T-helper 17 cell (primary cell): ENCODE measurements around the gene PTGER1. TPM values are rescaled to one million over a fixed set of nuclear protein-coding genes. Genes with fewer than 3 reads are reported as not detected.
"Not testable (repeated sequence)": the region's sequence is repeated elsewhere in the genome, so short reads cannot be mapped to it uniquely, and the experiment has no call there.

Experiments used
- ATAC-seq: fragments of 150-1000 bp; cut with Tn5 transposase; 2 replicates; pipeline ENCODE4 v1.10.0; 2021; ENCODE audit warnings: mild to moderate bottlenecking, moderate library complexity
- DNase-seq, 3 donors: peaks; one replicate each; pipeline versions ENCODE4 v3.0.0 to v3.0.0-alpha.2; 2020 to 2021
- H3K9me3 ChIP-seq: one replicate; pipeline ENCODE4 v1.7.0; 2013; ENCODE audit warnings: low read length, mild to moderate bottlenecking; ENCODE audit not compliant: control insufficient read depth, poor library complexity, severe bottlenecking
- H3K27ac Mint-ChIP-seq: one replicate; pipeline ENCODE4 v1.8.0; 2022; ENCODE audit warnings: mild to moderate bottlenecking, moderate library complexity, mixed read lengths
- H3K27me3 Mint-ChIP-seq: one replicate; pipeline ENCODE4 v1.8.0; 2022; ENCODE audit warnings: mixed read lengths
- H3K36me3 Mint-ChIP-seq: one replicate; pipeline ENCODE4 v1.8.0; 2022; ENCODE audit warnings: low read depth, mixed read lengths
- H3K4me1 Mint-ChIP-seq: one replicate; pipeline ENCODE4 v1.8.0; 2022; ENCODE audit warnings: mild to moderate bottlenecking, mixed read lengths
- H3K4me3 Mint-ChIP-seq: one replicate; pipeline ENCODE4 v1.8.0; 2022; ENCODE audit warnings: mild to moderate bottlenecking, moderate library complexity, mixed read lengths
- total RNA-seq, 4 donors: library from RNA in 2 of 4; stranded (reverse) in 2 of 4; gene quantifications; one replicate each; pipeline ENCODE4 v1.2.3 and lab custom pipeline; 2022 to 2026

PTGER1 gene
- total RNA-seq, 2 donors from 2014 or later, result not detected

GRCh38 chr19:14510311-14511228 lies 35.4 kb upstream of the PTGER1 start:
- H3K27me3 Mint-ChIP-seq, result no peaks in the 10 kb centered on the region
- DNase-seq (no peak), ATAC-seq (no peak)
- peak overlapping the region; percentile 99 for H3K27ac Mint-ChIP-seq
- peak overlapping the region; percentile 68 for H3K4me3 Mint-ChIP-seq
- H3K36me3 Mint-ChIP-seq, result peaks cover 4% of the 10 kb centered on the region
- peaks cover 35% of the 10 kb centered on the region for H3K4me1 Mint-ChIP-seq
- H3K9me3 ChIP-seq, result no peaks in the 10 kb centered on the region

DNA sequence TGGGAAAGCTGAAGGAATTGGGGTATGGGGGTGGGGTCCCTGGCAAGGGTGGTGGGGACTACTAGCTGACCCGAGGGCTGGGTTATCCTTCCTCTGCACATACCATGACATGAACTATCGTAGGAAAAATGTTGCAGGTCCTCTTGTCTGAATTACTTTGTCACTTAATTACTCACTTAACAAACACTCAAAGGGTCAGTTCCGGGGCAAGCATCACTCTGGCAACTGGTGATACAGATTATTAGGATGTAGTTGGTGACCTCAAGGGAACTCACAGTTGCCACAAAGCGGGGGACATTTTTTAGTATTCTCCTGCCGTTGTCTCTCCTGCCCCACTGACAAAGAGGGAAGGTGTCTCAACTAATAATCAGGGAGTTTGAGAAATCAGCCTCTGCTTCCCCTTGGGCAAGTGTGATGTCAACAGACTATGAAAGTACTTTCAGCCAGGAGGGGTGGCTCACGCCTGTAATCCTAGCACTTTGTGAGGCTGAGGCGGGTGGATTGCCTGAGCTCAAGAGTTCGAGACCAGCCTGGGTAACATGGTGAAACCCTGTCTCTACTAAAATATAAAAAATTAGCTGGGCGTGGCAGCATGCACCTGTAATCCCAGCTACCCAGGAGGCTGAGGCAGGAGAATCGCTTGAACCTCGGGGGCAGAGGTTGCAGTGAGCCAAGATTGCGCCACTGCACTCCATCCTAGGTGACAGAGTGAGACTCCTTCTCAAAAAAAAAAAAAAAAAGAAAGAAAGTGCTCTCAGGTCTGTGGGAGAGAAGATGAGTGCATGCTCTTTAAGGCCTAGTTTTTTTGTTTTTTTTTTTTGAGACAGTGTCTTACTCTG lies 32.8 kb upstream of the PTGER1 start:
- ATAC-seq (no peak), DNase-seq (no peak)
- peak overlapping the region; percentile 77 for H3K4me3 Mint-ChIP-seq
- peaks cover 43% of the 10 kb centered on the region for H3K4me1 Mint-ChIP-seq
- H3K9me3 ChIP-seq, result no peaks in the 10 kb centered on the region
- H3K36me3 Mint-ChIP-seq, result no peaks in the 10 kb centered on the region
- H3K27ac Mint-ChIP-seq, result peak overlapping the region; percentile 98
- no peaks in the 10 kb centered on the region for H3K27me3 Mint-ChIP-seq

- Mint-ChIP-seq H3K27ac (peak overlapping the region; percentile 98), H3K4me1 (peaks cover 43% of the 10 kb centered on the region), H3K4me3 (peak overlapping the region; percentile 77), H3K27me3 (no peaks in the 10 kb centered on the region), H3K36me3 (no peaks in the 10 kb centered on the region)
- ATAC-seq, result peak; percentile 50
- DNase-seq, result peak; percentile 60 to 71 (median 63)
- H3K9me3 ChIP-seq, result no peaks in the 10 kb centered on the region
Observed at GRCh38 chr19:14505488-14506239, 30.5 kb upstream of the PTGER1 start.

- DNase-seq, H3K9me3 ChIP-seq, H3K36me3 Mint-ChIP-seq, ATAC-seq, H3K27ac Mint-ChIP-seq, H3K4me3 Mint-ChIP-seq, H3K27me3 Mint-ChIP-seq: not testable (repeated sequence)
- H3K4me1 Mint-ChIP-seq, result peaks cover 37% of the 10 kb centered on the region
Observed at GRCh38 chr19:14504575-14504974, 29.4 kb upstream of the PTGER1 start.

DNA sequence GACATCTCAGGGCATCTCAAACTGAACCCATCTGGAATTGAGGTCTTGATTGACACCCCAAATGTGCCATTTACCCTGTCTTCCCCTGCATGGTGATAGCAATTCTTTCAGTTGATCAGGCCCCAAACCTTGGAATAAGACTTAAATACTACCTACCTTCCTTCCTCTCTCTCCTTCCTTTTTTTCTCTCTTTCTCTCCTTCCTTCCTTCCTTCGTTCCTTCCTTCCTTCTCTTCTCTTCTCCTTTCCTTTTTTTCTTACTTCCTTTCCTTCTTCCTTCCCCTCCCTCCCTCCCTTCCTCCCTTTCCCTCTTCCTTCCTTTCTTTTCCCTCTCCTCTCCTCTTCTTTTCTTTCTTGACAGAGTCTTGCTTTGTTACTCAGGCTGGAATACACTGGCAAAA lies 28.1 kb upstream of the PTGER1 start:
- ATAC-seq (no peak), DNase-seq (no peak)
- no peaks in the 10 kb centered on the region for H3K9me3 ChIP-seq
- no peaks in the 10 kb centered on the region for H3K27me3 Mint-ChIP-seq
- H3K4me3 Mint-ChIP-seq, result peak overlapping the region; percentile 21
- no peaks in the 10 kb centered on the region for H3K36me3 Mint-ChIP-seq
- peak overlapping the region; percentile 76 for H3K27ac Mint-ChIP-seq
- peaks cover 32% of the 10 kb centered on the region for H3K4me1 Mint-ChIP-seq

- Mint-ChIP-seq H3K27me3 (no peaks in the 10 kb centered on the region), H3K4me1 (peaks cover 30% of the 10 kb centered on the region), H3K27ac (peak overlapping the region; percentile 76), H3K4me3 (no peak overlapping the region), H3K36me3 (no peaks in the 10 kb centered on the region)
- DNase-seq (no peak), ATAC-seq (no peak)
- no peaks in the 10 kb centered on the region for H3K9me3 ChIP-seq
Observed at GRCh38 chr19:14502334-14503092, 27.4 kb upstream of the PTGER1 start.

DNA sequence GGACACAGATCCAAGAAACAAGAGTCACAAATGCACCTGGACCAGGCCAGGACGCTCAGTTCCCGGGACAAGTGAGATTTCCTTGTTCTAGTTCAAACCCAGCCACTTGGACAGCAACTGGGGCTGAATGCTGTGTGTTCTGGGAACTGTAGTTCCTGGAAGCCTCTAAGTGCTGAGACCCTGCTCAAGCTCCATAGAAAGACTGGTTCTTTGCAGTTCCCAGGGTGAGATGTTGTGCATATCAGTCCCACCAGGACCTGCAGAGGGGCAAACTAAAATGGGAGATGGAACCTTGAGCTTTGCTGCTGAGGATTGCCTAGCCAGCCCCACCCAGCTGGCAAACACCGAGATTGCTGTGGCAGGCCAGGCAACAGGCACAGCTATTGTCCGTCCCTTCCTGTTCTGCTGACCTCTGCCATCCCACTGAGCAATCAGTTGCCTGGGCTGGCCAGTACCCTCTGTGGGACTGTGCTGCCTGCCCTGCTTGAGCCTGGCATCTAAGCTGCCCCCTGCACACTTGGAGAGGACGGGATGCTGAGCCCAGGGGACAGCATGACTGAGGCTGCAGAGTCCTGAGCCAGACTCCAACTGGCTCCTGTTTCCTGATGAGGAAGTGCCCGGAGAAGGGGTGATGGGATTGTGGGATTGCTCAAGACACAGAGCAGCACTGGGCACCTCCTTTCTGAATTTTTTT lies 22.2 kb upstream of the PTGER1 start:
- ATAC-seq, result no peak
- no peaks in the 10 kb centered on the region for H3K36me3 Mint-ChIP-seq
- H3K4me3 Mint-ChIP-seq, result peak overlapping the region; percentile 88
- H3K9me3 ChIP-seq, result no peaks in the 10 kb centered on the region
- DNase-seq, result no peak
- H3K27ac Mint-ChIP-seq, result no peak overlapping the region
- H3K4me1 Mint-ChIP-seq, result peaks cover 23% of the 10 kb centered on the region
- no peaks in the 10 kb centered on the region for H3K27me3 Mint-ChIP-seq

DNA sequence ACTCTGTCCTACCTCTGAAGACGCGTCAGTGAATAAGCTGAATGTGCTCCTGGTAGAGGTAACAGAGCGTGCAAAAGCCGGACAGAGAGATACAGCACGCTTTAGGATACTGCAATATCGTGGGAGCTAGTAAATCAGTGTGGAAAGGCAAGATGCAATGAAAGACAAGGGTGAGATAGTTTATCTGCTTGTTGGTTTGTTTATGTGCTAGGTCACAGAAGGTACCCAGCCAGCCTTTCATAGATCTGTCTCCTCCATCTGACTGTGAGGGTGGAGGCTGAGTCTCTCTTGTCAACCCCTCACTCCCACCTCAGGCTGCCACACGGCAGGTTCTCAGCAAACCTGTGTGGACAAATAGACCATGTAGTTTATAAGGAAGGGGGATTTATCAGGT lies 21.7 kb upstream of the PTGER1 start:
- H3K9me3 ChIP-seq, result no peaks in the 10 kb centered on the region
- ATAC-seq, result no peak
- no peaks in the 10 kb centered on the region for H3K36me3 Mint-ChIP-seq
- peak overlapping the region; percentile 60 for H3K27ac Mint-ChIP-seq
- peaks cover 23% of the 10 kb centered on the region for H3K4me1 Mint-ChIP-seq
- no peak for DNase-seq
- no peaks in the 10 kb centered on the region for H3K27me3 Mint-ChIP-seq
- H3K4me3 Mint-ChIP-seq, result peak overlapping the region; percentile 88

DNA sequence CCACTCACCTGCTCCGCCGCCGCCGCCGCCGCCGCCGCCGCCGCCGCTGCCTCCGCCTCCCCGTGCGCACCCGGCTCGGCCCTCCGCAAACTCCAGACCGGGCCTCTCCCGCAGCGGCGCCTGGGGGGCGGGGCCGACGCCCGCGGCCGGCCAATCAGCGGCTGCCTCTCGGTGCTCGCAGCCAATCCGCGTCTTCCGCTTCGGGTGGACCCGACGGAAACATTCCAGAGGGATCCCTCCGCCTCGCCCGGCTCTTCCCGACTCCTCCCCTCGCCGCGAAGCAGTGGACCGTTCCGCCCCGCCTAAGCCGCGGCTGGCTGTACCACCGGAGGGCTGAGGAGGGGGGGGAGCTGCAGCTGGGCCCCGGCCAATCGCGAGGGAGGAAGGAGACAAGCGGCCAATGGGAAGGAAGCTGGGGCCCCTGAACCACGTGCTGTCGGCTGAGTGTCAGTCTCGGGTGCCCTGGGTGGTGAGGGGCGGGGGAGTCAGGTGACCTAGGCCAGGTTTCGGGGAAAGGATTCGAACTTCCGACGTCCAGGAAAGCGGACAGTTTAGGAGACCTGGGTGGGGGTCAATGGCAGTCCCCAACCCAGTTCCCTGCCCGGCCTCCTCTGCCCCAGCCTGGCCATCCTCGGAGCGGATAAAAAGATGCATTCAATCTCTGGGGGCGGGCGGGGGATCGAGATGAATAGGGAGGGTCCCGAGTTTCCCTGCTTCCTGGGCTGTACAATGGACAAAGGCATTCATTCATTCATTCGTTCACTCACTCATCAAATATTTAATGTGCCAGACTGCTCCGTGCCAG lies 21.1 kb upstream of the PTGER1 start, which contains the start of gene GIPC1:
GIPC1 (minus strand) TSS at position 99 of the 805 bp plus-strand sequence. CDS start 13,151 bp downstream, outside the sequence.
- Mint-ChIP-seq H3K27ac (peak within 1 kb of the TSS; percentile 60), H3K4me1 (peaks cover 23% of the 10 kb centered on the region), H3K27me3 (no peaks in the 10 kb centered on the region), H3K4me3 (peak within 1 kb of the TSS; percentile 88), H3K36me3 (peaks cover 2% of the 10 kb centered on the region)
- H3K9me3 ChIP-seq, result no peaks in the 10 kb centered on the region
- ATAC-seq (peak; percentile 91), DNase-seq (peak; percentile 79 to 81 (median 79))

DNA sequence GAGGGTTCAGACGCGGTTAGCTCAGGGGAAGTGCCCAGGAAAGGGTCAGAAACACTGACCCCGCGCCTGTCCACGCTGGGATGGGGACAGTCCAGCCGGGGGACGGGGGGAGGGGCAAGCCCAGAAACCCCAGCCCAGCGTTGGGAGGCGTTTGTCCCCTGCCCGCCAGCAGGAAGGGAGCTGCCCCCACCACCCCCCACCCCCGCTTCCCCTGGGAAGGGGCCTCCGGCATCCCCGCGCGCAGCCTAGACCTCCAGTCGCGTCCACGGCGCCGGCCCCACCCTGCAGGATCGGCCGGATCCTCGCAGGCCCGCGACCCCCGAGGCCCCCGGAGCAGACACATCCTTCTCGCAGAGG lies 20.5 kb upstream of the PTGER1 start:
- peaks cover 2% of the 10 kb centered on the region for H3K36me3 Mint-ChIP-seq
- ATAC-seq (no peak), DNase-seq (no peak)
- H3K27ac Mint-ChIP-seq, result no peak overlapping the region
- H3K9me3 ChIP-seq, result no peaks in the 10 kb centered on the region
- no peaks in the 10 kb centered on the region for H3K27me3 Mint-ChIP-seq
- H3K4me1 Mint-ChIP-seq, result peaks cover 23% of the 10 kb centered on the region
- peak overlapping the region; percentile 88 for H3K4me3 Mint-ChIP-seq

DNA sequence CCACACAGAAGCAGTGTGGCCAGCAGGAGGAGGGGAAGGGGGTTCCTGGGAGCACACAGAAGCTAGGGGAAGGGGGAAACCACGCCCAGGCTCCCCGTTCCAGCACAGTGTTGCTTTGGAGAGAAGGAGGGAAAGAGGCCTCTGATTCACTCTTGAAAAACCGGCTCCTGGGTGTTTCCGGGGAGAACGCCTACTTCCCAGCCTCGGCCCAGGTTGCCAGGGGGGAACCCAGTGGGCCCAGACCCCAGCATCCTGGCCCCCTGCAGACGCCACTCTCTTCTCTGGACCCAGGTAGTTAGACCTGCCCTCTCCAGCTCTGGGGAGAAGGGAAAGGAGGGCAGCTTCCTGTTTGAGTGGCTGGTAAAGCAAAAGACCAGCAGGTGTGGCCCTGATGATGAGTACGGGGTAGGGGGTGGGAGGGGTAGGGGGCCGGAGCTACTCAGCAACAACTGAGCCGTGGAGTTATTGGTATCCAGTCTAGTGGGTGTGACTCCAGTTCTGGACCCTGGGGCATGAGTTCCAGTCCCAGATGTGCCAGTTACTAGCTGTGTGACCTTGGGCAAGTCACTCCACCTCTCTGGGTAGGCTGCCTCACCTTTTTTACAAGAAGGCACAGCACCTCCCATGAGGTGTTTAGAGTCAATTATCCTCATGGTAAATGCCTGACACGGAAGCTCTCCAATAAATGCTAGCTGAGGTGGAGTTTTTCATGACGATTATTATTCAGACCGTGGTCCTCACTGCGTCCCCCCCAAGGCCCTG lies 19.9 kb upstream of the PTGER1 start:
- H3K27ac Mint-ChIP-seq, result peak overlapping the region; percentile 45
- DNase-seq (no peak), ATAC-seq (no peak)
- H3K27me3 Mint-ChIP-seq, result no peaks in the 10 kb centered on the region
- no peaks in the 10 kb centered on the region for H3K9me3 ChIP-seq
- peaks cover 2% of the 10 kb centered on the region for H3K36me3 Mint-ChIP-seq
- H3K4me3 Mint-ChIP-seq, result peak overlapping the region; percentile 88
- H3K4me1 Mint-ChIP-seq, result peaks cover 23% of the 10 kb centered on the region
